K562 (cell line): ENCODE results near the gene GALNT12. TPM values are rescaled to one million over a fixed set of nuclear protein-coding genes. Genes with fewer than 3 reads are reported as not detected.

ENCODE experiments used
- ATAC-seq: fragments of 200-7000 bp; cut with Tn5 transposase; 3 replicates; pipeline ENCODE4 v1.9.1; 2020; ENCODE audit warnings: moderate library complexity
- BruUV-seq: library from RNA; stranded (reverse); fragments of 400-500 nt; replicated peaks from 2 replicates; lab custom pipeline; 2021; lab: Mats Ljungman, UMichigan
- CTCF ChIA-PET: fragments of 300-600 bp; formaldehyde crosslinking; extraction: SDS; loops from one replicate; lab custom pipeline; 2021; ENCODE audit warnings: low intra/inter-chr PET ratio; lab: Yijun Ruan, JAX
- POLR2A ChIA-PET: fragments of 300-600, 350-650 bp; sonication (Branson Sonifier 250); formaldehyde crosslinking; extraction: SDS; loops from one replicate; lab custom pipeline; 2021; ENCODE audit warnings: antibody characterized with exemption, inconsistent platforms; lab: Yijun Ruan, JAX
- DNase-seq, 4 experiments: peaks; one replicate each; pipeline versions ENCODE4 v3.0.0 to v3.0.0-alpha.2; 2011 to 2018; ENCODE audit warnings: low spot score in 3 of 4, mixed read lengths in 3 of 4; ENCODE audit errors: extremely low read depth in 1 of 4
- FAIRE-seq: peaks from 2 replicates; lab custom pipeline; 2011; peaks lifted over from hg19 to GRCh38; lab: Jason Lieb, UNC
- H2AFZ ChIP-seq: 2 replicates; pipeline ENCODE4 v1.6.0; 2011; ENCODE audit warnings: low read depth, low read length, control low read depth, inconsistent platforms
- H3K27ac ChIP-seq: fragments of 200-600 bp; 3 replicates; pipeline ENCODE4 v1.8.0; 2011; ENCODE audit warnings: low read depth, mild to moderate bottlenecking, control low read depth, inconsistent platforms, low read length, moderate library complexity, mixed read lengths; ENCODE audit errors: extremely low read depth
- H3K27me3 ChIP-seq, 2 experiments: fragments of 300-600 bp in 1 of 2; 2 replicates in 1 of 2; 3 replicates in 1 of 2; pipeline versions ENCODE4 v1.6.0 to v1.8.0; 2011; ENCODE audit warnings: inconsistent platforms in 2 of 2, low read length in 2 of 2, mild to moderate bottlenecking in 1 of 2, mixed read lengths in 1 of 2, moderate library complexity in 1 of 2; ENCODE audit not compliant: control insufficient read depth in 2 of 2, insufficient read depth in 2 of 2
- H3K36me3 ChIP-seq: fragments of 300-600 bp; 3 replicates; pipeline ENCODE4 v1.8.0; 2011; ENCODE audit warnings: mild to moderate bottlenecking, low read length, inconsistent platforms; ENCODE audit not compliant: control insufficient read depth, insufficient read depth
- H3K4me1 ChIP-seq, 2 experiments: fragments of 200-600 bp in 1 of 2; replicated peaks in 1 of 2; 2 replicates in 1 of 2; 3 replicates in 1 of 2; pipeline versions ENCODE4 v1.5.1 to v1.8.0; 2011; ENCODE audit warnings: inconsistent platforms in 2 of 2, low read length in 2 of 2, mild to moderate bottlenecking in 1 of 2, mixed read lengths in 1 of 2, moderate library complexity in 1 of 2; ENCODE audit not compliant: control insufficient read depth in 2 of 2, insufficient read depth in 2 of 2
- H3K4me2 ChIP-seq: 2 replicates; pipeline ENCODE4 v1.6.1; 2011; ENCODE audit warnings: low read length, control low read depth, inconsistent platforms, mixed read lengths; ENCODE audit not compliant: insufficient read depth
- H3K4me3 ChIP-seq: fragments of 200-600 bp; sonication (generic), shearing (Covaris generic); 2 replicates; pipeline ENCODE4 v1.5.1; 2016; ENCODE audit warnings: control low read depth, inconsistent platforms
- H3K79me2 ChIP-seq: fragments of 200-600 bp; 3 replicates; pipeline ENCODE4 v1.8.0; 2011; ENCODE audit warnings: low read length, inconsistent platforms; ENCODE audit not compliant: control insufficient read depth, insufficient read depth
- H3K9ac ChIP-seq, 2 experiments: 2 replicates each; pipeline versions ENCODE4 v1.6.0 to v1.6.1; 2011; ENCODE audit warnings: low read depth in 2 of 2, low read length in 2 of 2, control low read depth in 1 of 2, inconsistent platforms in 1 of 2, mild to moderate bottlenecking in 1 of 2, mixed read lengths in 1 of 2; ENCODE audit not compliant: insufficient read depth in 1 of 2
- H3K9me1 ChIP-seq: one replicate; pipeline ENCODE4 v1.6.0; 2011; ENCODE audit warnings: inconsistent platforms, mild to moderate bottlenecking, low read length, moderate library complexity; ENCODE audit not compliant: control insufficient read depth, insufficient read depth
- H3K9me3 ChIP-seq: replicated peaks from 2 replicates; pipeline ENCODE4 v1.5.1; 2011; ENCODE audit warnings: low read depth, low read length, inconsistent platforms; ENCODE audit not compliant: control insufficient read depth, insufficient read depth
- H4K20me1 ChIP-seq: replicated peaks from 2 replicates; pipeline ENCODE4 v1.6.1; 2011; ENCODE audit warnings: low read length, inconsistent platforms, mixed read lengths; ENCODE audit not compliant: control insufficient read depth, insufficient read depth
- ELF2 ChIP-seq: fragments of 250-450 bp; sonication (Bioruptor Pico); IDR thresholded peaks from 2 replicates; pipeline ENCODE4 v1.5.0; 2021; ENCODE audit warnings: mild to moderate bottlenecking
- FOXA3 ChIP-seq, 2 experiments: fragments of 450-650 bp in 1 of 2; sonication (generic) in 1 of 2; formaldehyde crosslinking; IDR thresholded peaks in 1 of 2; conservative IDR thresholded peaks in 1 of 2; 2 replicates each; pipeline versions ENCODE4 v1.4.0 to v1.8.0; 2020 to 2022; ENCODE audit warnings: mild to moderate bottlenecking in 2 of 2, missing genetic modification reagents in 1 of 2
- HNRNPL ChIP-seq: fragments of 200-400 bp; formaldehyde crosslinking; IDR thresholded peaks from 2 replicates; pipeline ENCODE4 v1.6.1; 2017; ENCODE audit warnings: low read depth, mild to moderate bottlenecking, low read length
- KHSRP ChIP-seq: fragments of 450-650 bp; IDR thresholded peaks from 2 replicates; pipeline ENCODE4 v1.6.1; 2017
- NELFE ChIP-seq: IDR thresholded peaks from 2 replicates; pipeline ENCODE4 v1.6.1; 2011; ENCODE audit warnings: mild to moderate bottlenecking; ENCODE audit not compliant: insufficient read depth, insufficient read length
- NFE2 ChIP-seq: IDR thresholded peaks from 2 replicates; pipeline ENCODE4 v1.6.1; 2014; ENCODE audit warnings: antibody characterized with exemption, low read depth
- POLR3A ChIP-seq: IDR thresholded peaks from 2 replicates; pipeline ENCODE4 v1.6.1; 2011; ENCODE audit warnings: borderline replicate concordance, mild to moderate bottlenecking, moderate library complexity; ENCODE audit not compliant: insufficient read length, insufficient read depth; ENCODE audit errors: extremely low read depth
- STAT5B ChIP-seq: fragments of 250-450 bp; sonication (Bioruptor Pico); IDR thresholded peaks from 2 replicates; pipeline ENCODE4 v1.8.0; 2021; ENCODE audit warnings: mild to moderate bottlenecking, inconsistent platforms
- TEAD2 ChIP-seq: fragments of 450-650 bp; IDR thresholded peaks from 2 replicates; pipeline ENCODE4 v1.6.1; 2016; ENCODE audit warnings: missing genetic modification characterization, control low read depth, missing compliant biosample characterization
- XRCC4 ChIP-seq: IDR thresholded peaks from one replicate; pipeline ENCODE4 v1.6.1; 2011; ENCODE audit not compliant: insufficient read depth, insufficient read length; ENCODE audit errors: extremely low read depth
- ZFP36 ChIP-seq: fragments of 150-350 bp; IDR thresholded peaks from 2 replicates; pipeline ENCODE4 v1.6.1; 2018; ENCODE audit warnings: low read length, low read depth; ENCODE audit not compliant: partially characterized antibody
- ZKSCAN3 ChIP-seq: fragments of 250-450 bp; sonication (Bioruptor Pico); IDR thresholded peaks from 2 replicates; pipeline ENCODE4 v1.4.0; 2020
- ZNF143 ChIP-seq: sonication (generic); formaldehyde crosslinking; IDR thresholded peaks from 2 replicates; pipeline ENCODE4 v1.9.0; 2022; ENCODE audit warnings: mild to moderate bottlenecking, missing genetic modification reagents
- ZNF408 ChIP-seq: fragments of 250-450 bp; sonication (Bioruptor Pico); IDR thresholded peaks from 2 replicates; pipeline ENCODE4 v1.4.0; 2020; ENCODE audit warnings: low read depth, mild to moderate bottlenecking, moderate library complexity
- ZNF778 ChIP-seq: fragments of 450-650 bp; formaldehyde crosslinking; IDR thresholded peaks from 2 replicates; pipeline ENCODE4 v1.4.0; 2020; ENCODE audit warnings: mild to moderate bottlenecking, moderate library complexity
- WGBS: fragments of 100-300 bp; shearing (Covaris generic); methylation state at CpG from one replicate; pipeline ENCODE4 v1.1.6; 2016; ENCODE audit warnings: low coverage, mixed read lengths; ENCODE audit not compliant: insufficient coverage; ENCODE audit errors: missing lambda C conversion rate; 5-methylcytosine and 5-hydroxymethylcytosine counted together
- in situ Hi-C: fragments of 300-500 bp; cut with MboI; formaldehyde crosslinking; loops from 4 replicates; pipeline ENCODE4 v1.15.0; 2018; ENCODE audit warnings: inconsistent platforms, mixed read lengths
- intact Hi-C: fragments of 100-400 bp; cut with micrococcal nuclease; formaldehyde crosslinking; loops from 2 replicates; pipeline ENCODE4 v1.14.2; 2022
- polyA plus RNA-seq, 8 experiments: library from polyadenylated mRNA; depleted of rRNA in 4 of 8; stranded (reverse) in 5 of 8; unstranded in 3 of 8; fragments of >200 nt; fragmentation: Nextera tagmentation in 2 of 8; fragmentation: Illumina TruSeq in 1 of 8; extraction: Ambion mirVana in 2 of 8; extraction: Trizol in 1 of 8; gene quantifications; 2 replicates each; pipeline versions ENCODE4 v1.2.1 to v1.2.3, GENCODE V29; 2011 to 2014; ENCODE audit warnings: inconsistent platforms in 1 of 8, missing spikeins in 1 of 8
- total RNA-seq, 7 experiments: library from RNA; depleted of rRNA in 6 of 7; stranded (reverse); fragments of >200 nt in 6 of 7; fragmentation: Illumina TruSeq in 2 of 7; extraction: Trizol in 2 of 7; gene quantifications; 2 replicates each; pipeline versions ENCODE4 v1.2.1 to v1.2.3, GENCODE V29; 2011 to 2021; ENCODE audit warnings: low replicate concordance in 1 of 7
- TF ChIP-seq, protein P1 (sequence below): fragments of 450-650 bp; IDR thresholded peaks from 2 replicates; pipeline ENCODE4 v1.7.0; 2016; ENCODE audit warnings: borderline replicate concordance

GALNT12 gene
- total and polyA plus RNA-seq, 9 of the 15 experiments (the other 6 are each of a cell fraction or from before 2014, with no cell fraction given) = 29.7 to 82.9 (median 44.2) TPM

DNA sequence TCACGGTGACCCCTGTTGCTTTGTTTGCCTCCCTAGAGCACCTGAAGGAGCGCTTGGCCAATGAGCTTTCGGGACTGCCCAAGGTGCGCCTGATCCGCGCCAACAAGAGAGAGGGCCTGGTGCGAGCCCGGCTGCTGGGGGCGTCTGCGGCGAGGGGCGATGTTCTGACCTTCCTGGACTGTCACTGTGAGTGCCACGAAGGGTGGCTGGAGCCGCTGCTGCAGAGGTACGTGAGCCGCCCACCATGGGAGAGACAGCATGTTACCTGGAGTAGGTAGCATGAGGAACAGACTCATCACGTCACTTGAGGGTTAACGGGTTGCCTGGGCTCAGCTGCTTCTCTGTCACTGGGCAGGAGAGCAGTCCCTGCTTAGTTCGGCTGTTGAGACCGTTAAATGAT, 19.2 kb downstream of the GALNT12 start:
- H3K9me3 ChIP-seq = peaks cover 6% of the 10 kb centered on the region
- H4K20me1 ChIP-seq = no peaks in the 10 kb centered on the region
- WGBS = 88% methylated on average over 8 of the region's 20 CpGs
- no peak for DNase-seq
- H3K4me1 ChIP-seq = peaks cover 13 to 19% of the 10 kb centered on the region in 2 experiments
- no peaks in the 10 kb centered on the region for H3K27me3 ChIP-seq
- in situ Hi-C loops = no loop called here
- H3K9me1 ChIP-seq = no peaks in the 10 kb centered on the region
- H2AFZ ChIP-seq = no peak overlapping the region
- H3K27ac ChIP-seq = no peak overlapping the region
- no peak overlapping the region for H3K4me2 ChIP-seq
- H3K79me2 ChIP-seq = no peaks in the 10 kb centered on the region
- CTCF ChIA-PET = no interaction called here
- TF ChIP-seq STAT5B (CRISPR knock-in tag) (no peak), NELFE (no peak), FOXA3 (CRISPR knock-in tag; conservative IDR thresholded peaks at IDR 0.05 in 1 of 2, IDR thresholded peaks at IDR 0.05 in 1 of 2) (no peak), POLR3A (no peak), HNRNPL (no peak), ZFP36 (no peak), NFE2 (no peak), ZNF143 (no peak), XRCC4 (no peak), ZKSCAN3 (CRISPR knock-in tag) (no peak), ZNF408 (no peak), KHSRP (no peak), ZNF778 (CRISPR knock-in tag) (no peak), ELF2 (CRISPR knock-in tag) (no peak), TEAD2 (tag) (no peak)
- TF ChIP-seq, protein P1, sequence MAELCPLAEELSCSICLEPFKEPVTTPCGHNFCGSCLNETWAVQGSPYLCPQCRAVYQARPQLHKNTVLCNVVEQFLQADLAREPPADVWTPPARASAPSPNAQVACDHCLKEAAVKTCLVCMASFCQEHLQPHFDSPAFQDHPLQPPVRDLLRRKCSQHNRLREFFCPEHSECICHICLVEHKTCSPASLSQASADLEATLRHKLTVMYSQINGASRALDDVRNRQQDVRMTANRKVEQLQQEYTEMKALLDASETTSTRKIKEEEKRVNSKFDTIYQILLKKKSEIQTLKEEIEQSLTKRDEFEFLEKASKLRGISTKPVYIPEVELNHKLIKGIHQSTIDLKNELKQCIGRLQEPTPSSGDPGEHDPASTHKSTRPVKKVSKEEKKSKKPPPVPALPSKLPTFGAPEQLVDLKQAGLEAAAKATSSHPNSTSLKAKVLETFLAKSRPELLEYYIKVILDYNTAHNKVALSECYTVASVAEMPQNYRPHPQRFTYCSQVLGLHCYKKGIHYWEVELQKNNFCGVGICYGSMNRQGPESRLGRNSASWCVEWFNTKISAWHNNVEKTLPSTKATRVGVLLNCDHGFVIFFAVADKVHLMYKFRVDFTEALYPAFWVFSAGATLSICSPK = no peak
- TF ChIP-seq, all 486 proteins: peak for 0
- POLR2A ChIA-PET = interaction anchor here (1.0 kb wide), 1 partner anchor 17 kb away, joined by 3 read pairs; no protein-coding TSS in a partner anchor
- Histone ChIP-seq H3K36me3 (peaks cover 77% of the 10 kb centered on the region), H3K4me3 (no peak overlapping the region), H3K9ac (no peak overlapping the region)
- no TSS peak for BruUV-seq
- ATAC-seq (no peak), FAIRE-seq (no peak)
- intact Hi-C loops = no loop called here
